ENCODE results near the gene TYRO3. TPM values are rescaled to one million over a fixed set of nuclear protein-coding genes. Genes with fewer than 3 reads are reported as not detected.

The TYRO3 gene
- total RNA-seq, 2 donors from 2014 or later = 5.2 to 99.6 TPM

GRCh38 chr15:41550066-41550775, 8.8 kb upstream of the TYRO3 start:
- no peak for TF ChIP-seq CTCF (IDR thresholded peaks at IDR 0.05)
- no peak for TF ChIP-seq POLR2AphosphoS5 (IDR thresholded peaks at IDR 0.05)
- TF ChIP-seq POLR2A (IDR thresholded peaks at IDR 0.05) = no peak
- DNase-seq (ENCODE audit: low spot score) = no peak
- no peaks in the 10 kb centered on the region for H3K36me3 ChIP-seq
- H3K27ac ChIP-seq = no peak overlapping the region
- no peaks in the 10 kb centered on the region for H3K4me1 ChIP-seq (replicated peaks)
- no peaks in the 10 kb centered on the region for H3K9me3 ChIP-seq
- intact Hi-C loops (cut with DNase I) = no loop called here
- no peaks in the 10 kb centered on the region for H3K27me3 ChIP-seq (replicated peaks; ENCODE audit: insufficient read depth)
- H3K4me3 ChIP-seq = no peak overlapping the region
- WGBS = 86% methylated on average over 9 of the region's 9 CpGs

GRCh38 chr15:41553731-41554130, 5.3 kb upstream of the TYRO3 start:
- intact Hi-C loops (cut with DNase I) = no loop called here
- Histone ChIP-seq H3K4me1 (replicated peaks) (no peaks in the 10 kb centered on the region), H3K27me3 (replicated peaks; ENCODE audit: insufficient read depth) (no peaks in the 10 kb centered on the region), H3K36me3 (no peaks in the 10 kb centered on the region), H3K4me3 (no peak overlapping the region), H3K9me3 (no peaks in the 10 kb centered on the region), H3K27ac (no peak overlapping the region)
- WGBS = 85% methylated on average over 1 of the region's 1 CpG
- no peak for DNase-seq (ENCODE audit: low spot score)
- TF ChIP-seq CTCF (IDR thresholded peaks at IDR 0.05) = no peak
- TF ChIP-seq POLR2A (IDR thresholded peaks at IDR 0.05) = no peak
- no peak for TF ChIP-seq POLR2AphosphoS5 (IDR thresholded peaks at IDR 0.05)

GRCh38 chr15:41554343-41554742, 4.7 kb upstream of the TYRO3 start:
- Histone ChIP-seq H3K4me3 (no peak overlapping the region), H3K27me3 (replicated peaks; ENCODE audit: insufficient read depth) (no peaks in the 10 kb centered on the region), H3K9me3 (no peaks in the 10 kb centered on the region), H3K4me1 (replicated peaks) (no peaks in the 10 kb centered on the region), H3K27ac (no peak overlapping the region), H3K36me3 (no peaks in the 10 kb centered on the region)
- intact Hi-C loops (cut with DNase I) = no loop called here
- TF ChIP-seq POLR2A (IDR thresholded peaks at IDR 0.05) (no peak), CTCF (IDR thresholded peaks at IDR 0.05) (no peak), POLR2AphosphoS5 (IDR thresholded peaks at IDR 0.05) (no peak)
- no peak for DNase-seq (ENCODE audit: low spot score)
- WGBS = 91% methylated on average over 5 of the region's 5 CpGs

GRCh38 chr15:41554915-41555314, 4.1 kb upstream of the TYRO3 start:
- intact Hi-C loops (cut with DNase I) = no loop called here
- no peaks in the 10 kb centered on the region for H3K9me3 ChIP-seq
- H3K36me3 ChIP-seq = no peaks in the 10 kb centered on the region
- no peak overlapping the region for H3K4me3 ChIP-seq
- H3K27me3 ChIP-seq (replicated peaks; ENCODE audit: insufficient read depth) = no peaks in the 10 kb centered on the region
- 71% methylated on average over 3 of the region's 3 CpGs for WGBS
- no peak for DNase-seq (ENCODE audit: low spot score)
- no peak overlapping the region for H3K27ac ChIP-seq
- H3K4me1 ChIP-seq (replicated peaks) = no peaks in the 10 kb centered on the region
- TF ChIP-seq CTCF (IDR thresholded peaks at IDR 0.05) (no peak), POLR2A (IDR thresholded peaks at IDR 0.05) (no peak), POLR2AphosphoS5 (IDR thresholded peaks at IDR 0.05) (no peak)

GRCh38 chr15:41556677-41557076, 2.3 kb upstream of the TYRO3 start:
- 86% methylated on average over 5 of the region's 5 CpGs for WGBS
- Histone ChIP-seq H3K27me3 (replicated peaks; ENCODE audit: insufficient read depth) (no peaks in the 10 kb centered on the region), H3K4me1 (replicated peaks) (no peaks in the 10 kb centered on the region), H3K9me3 (no peaks in the 10 kb centered on the region), H3K36me3 (no peaks in the 10 kb centered on the region), H3K4me3 (no peak overlapping the region), H3K27ac (no peak overlapping the region)
- TF ChIP-seq CTCF (IDR thresholded peaks at IDR 0.05) (no peak), POLR2A (IDR thresholded peaks at IDR 0.05) (no peak), POLR2AphosphoS5 (IDR thresholded peaks at IDR 0.05) (no peak)
- intact Hi-C loops (cut with DNase I) = no loop called here
- DNase-seq (ENCODE audit: low spot score) = no peak
